GM21529 (cell line): Measurements from ENCODE around the gene PSMA5.
"Not testable (repeated sequence)": the region's sequence is repeated elsewhere in the genome, so short reads cannot be mapped to it uniquely, and the experiment has no call there.

Experiments used
- ATAC-seq: cut with Tn5 transposase; IDR thresholded peaks from one replicate; pipeline ENCODE4 v1.9.1; 2021; ENCODE audit not compliant: unreplicated experiment

The PSMA5 gene

GRCh38 chr1:109392788-109393616 lies 33.2 kb downstream of the PSMA5 start:
- no peak for ATAC-seq

GRCh38 chr1:109392037-109392787 lies 34.0 kb downstream of the PSMA5 start:
- peak; percentile 33 for ATAC-seq

DNA sequence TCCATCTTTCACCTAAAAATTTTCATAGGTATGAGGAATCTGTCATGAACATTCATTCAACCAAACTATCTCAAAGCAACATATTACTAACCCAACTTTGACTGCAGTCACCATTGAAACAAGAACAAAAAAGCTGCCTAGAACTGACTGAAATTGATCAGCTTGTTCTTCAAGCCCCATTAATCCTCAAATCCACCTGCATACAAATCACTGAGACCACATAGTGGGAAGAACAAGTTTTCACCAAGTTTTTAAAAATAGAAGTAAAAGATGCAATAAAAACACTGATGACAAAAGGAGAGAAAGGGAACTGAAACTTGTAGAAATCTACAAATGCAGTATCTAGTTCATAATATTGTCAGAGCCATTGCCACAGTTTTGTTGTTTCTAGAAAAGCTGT lies 34.6 kb downstream of the PSMA5 start:
- peak; percentile 81 for ATAC-seq

GRCh38 chr1:109391157-109391556 lies 35.1 kb downstream of the PSMA5 start:
- no peak for ATAC-seq

- no peak for ATAC-seq
These were observed 36.5 kb downstream of the PSMA5 start for GRCh38 chr1:109389638-109390341.

DNA sequence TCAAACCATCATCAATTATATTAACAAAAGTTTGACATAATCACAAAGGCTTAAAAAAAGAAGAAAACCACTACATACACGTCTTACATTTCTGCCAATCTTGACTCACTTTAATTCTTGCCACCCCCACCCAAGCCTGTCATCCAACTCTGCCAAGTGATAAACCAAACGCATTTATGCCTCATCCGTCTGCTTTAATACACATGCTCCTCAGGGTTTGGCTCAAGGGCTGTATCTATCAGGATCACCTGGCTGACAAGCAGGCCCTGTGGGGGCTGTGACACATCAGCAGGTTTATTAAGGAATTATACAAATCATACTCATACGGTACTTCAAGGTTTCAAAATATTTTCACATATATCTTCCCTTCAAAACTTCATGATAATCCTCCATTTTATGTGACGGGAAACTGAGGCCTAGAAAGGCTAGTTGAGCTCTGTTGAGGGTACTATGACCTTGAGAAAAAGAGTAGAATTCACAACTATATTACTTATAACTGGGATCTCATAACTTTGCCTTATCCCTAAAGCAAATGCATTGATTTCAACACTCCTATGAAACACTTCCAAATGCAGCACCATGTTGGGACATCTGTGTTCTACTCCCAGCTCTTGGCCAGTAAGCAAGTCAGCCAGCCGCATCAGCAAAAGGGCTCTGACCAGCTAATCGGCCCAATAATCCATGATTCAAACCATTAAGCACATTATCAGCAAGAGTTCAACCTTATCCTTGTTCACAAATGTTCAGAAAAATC lies 37.2 kb downstream of the PSMA5 start:
- ATAC-seq = no peak

DNA sequence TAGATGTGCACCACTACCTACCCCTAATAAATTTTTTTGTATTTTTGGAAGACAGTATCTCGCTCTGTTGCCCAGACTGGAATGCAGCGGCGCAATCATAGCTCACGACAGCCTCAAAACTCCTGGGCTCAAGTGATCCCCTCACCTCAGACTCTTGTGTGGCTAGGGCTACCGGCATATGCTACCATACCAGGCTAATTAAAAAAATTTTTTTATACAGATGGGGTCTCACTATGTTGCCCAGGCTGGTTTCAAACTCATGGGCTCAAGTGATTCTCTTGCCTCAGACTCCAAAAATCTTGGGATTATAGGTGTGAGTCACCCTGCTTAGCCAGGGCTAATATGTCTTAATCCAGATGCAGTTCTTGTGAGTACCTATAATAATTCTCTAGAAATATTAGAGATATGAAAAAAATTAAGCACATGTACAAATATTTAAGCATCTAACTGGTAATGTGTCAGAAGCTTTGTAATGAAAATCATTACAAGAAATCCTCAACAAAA lies 38.0 kb downstream of the PSMA5 start:
- ATAC-seq = no peak

DNA sequence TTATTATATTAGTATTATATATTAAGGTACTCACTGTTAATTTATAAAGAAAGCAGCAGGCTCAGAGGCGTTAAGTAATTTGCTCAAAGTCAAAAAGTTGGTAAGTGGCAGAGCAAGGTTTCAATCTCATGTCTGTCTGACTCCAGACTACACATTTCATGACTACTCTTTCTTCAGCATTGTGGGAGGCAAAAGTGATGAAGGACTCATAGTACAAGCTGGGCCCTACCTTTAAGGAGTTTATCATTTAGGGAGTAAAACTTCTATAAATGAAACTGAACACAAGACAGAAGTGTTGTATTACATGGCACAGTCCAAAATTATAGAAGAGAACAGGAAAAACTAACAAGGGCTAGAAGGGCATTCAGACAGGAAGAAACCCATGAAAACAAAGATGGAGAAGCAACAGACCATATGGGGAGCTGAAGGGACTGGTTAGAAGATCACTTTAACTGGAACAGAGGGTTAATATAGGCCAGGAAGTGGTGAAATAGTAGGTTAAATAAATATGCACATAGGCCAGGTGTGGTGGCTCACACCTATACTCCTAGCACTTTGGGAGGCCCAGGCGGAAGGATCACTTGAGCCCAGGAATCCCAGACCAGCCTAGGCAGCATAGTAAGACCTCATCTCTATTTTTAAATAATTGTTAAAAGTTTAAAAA lies 40.1 kb downstream of the PSMA5 start:
- no peak for ATAC-seq

DNA sequence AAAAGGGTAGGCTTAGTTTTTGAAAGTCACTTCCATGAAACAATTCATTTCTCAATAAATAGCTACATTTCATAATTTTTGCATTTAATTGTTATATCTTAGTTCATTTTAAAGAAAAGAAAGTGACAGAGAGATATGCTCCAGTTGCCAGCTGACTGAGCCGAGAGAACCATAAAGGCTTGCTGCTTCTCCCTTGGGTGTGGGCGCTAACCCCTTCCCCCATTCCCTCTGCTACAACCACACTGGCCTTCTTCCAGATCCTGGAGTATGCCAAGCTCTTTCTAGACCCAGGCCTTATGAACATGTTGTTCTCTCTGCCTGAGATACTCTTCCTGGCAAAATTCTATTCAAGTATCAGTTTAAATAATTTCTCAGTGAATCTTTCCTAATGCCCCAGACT lies 40.8 kb downstream of the PSMA5 start:
- no peak for ATAC-seq

- ATAC-seq = no peak
These were observed 42.4 kb downstream of the PSMA5 start for GRCh38 chr1:109383854-109384253.

GRCh38 chr1:109383087-109383779 lies 43.0 kb downstream of the PSMA5 start:
- ATAC-seq = no peak

- ATAC-seq = no peak
These were observed 44.7 kb downstream of the PSMA5 start for GRCh38 chr1:109381573-109381972.

DNA sequence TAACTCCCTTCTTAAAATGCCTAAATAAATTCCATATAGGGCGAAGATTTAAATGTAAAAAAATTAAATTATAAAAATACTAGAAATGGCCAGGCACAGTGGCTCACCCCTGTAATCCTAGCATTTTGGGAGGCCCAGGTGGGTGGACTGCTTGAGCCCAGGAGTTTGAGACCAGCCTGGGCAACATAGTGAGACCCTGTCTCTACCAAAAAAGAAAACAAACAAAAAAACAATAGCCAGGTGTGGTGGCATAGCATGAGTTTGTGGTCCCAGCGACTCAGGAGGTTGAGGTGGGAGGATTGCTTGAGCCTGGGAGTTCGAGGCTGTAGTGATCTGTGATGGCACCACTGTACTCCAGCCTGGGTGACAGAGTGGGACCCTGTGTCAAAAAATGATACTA lies 46.3 kb downstream of the PSMA5 start:
- ATAC-seq = no peak

DNA sequence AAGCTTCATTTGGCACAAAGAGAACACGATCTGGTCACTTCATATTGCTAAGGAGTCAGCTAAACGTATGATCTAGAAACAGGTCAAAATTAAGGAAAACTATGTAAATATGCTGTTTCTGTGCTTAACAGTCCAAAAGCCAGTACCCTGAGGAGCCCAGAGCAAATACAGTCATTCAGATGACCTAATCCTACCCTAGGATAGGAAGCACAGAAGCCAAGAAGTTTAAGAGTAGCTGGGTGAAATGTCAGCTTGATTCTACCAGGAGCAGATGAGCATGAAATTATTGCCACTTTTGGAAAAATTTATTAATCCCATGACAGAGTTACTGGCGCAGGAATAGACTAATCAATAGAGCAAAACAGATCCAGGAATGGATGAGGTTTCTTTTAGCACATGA lies 46.8 kb downstream of the PSMA5 start:
- no peak for ATAC-seq

- ATAC-seq = no peak
These were observed 48.5 kb downstream of the PSMA5 start for GRCh38 chr1:109377698-109378097.

DNA sequence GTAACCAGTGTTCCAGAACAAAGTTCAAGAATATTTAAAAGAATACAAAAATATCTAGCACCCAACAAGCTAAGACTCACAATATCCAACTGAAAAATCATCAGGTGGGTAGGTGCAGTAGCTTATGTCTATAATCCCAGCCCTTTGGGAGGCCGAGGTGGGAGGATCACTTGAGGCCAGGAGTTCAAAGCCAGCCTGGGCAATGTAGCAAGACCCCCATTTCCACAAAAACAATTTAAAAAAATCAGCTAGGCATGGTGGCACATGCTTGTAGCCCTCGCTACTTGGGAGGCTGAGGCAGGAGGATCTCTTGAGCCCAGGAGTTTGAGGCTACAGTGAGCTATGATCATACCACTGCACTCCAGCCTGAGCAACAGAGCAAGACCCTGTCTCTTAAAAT lies 52.6 kb downstream of the PSMA5 start:
- ATAC-seq = not testable (repeated sequence)

- ATAC-seq = no peak
These were observed 53.1 kb downstream of the PSMA5 start for GRCh38 chr1:109373126-109373525.

GRCh38 chr1:109372281-109372680 lies 54.0 kb downstream of the PSMA5 start:
- no peak for ATAC-seq

- ATAC-seq = no peak
These were observed 54.9 kb downstream of the PSMA5 start for GRCh38 chr1:109371341-109371739.
